ENCODE data around the gene WNT5B. TPM values are rescaled to one million over a fixed set of nuclear protein-coding genes. Genes with fewer than 3 reads are reported as not detected.

WNT5B gene
- total and polyA plus RNA-seq, 2 of the 4 experiments (the other 2 are of a cell fraction) = 83.7 to 102 TPM

DNA sequence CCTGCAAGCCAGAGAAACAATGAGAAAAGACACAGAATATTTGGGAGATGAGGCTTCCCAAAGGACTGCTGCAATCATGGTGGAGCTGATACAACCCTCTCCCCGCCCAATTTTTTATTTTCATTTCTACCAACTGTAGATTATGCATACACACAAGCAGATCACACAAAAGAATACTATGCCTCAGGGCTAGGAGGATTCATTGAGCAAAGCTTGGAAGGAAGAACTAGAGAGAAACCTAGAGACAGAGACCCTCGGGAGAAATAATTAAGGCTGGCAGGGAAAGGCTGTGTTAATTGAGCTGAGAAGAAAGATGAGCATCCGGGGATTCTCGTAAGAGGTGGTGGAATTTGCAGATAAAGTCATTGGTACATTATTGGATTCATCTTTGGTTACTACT lies 9.9 kb upstream of the WNT5B start:
- Histone ChIP-seq H3K27ac (ENCODE audit: insufficient read depth, low read length) (no peak overlapping the region), H3K9me3 (ENCODE audit: control insufficient read depth, insufficient read depth, low read length) (no peaks in the 10 kb centered on the region), H2AFZ (replicated peaks; ENCODE audit: low read length, poor library complexity) (no peak overlapping the region), H3K4me3 (ENCODE audit: insufficient read depth, low read depth, low read length) (no peak overlapping the region), H3K18ac (ENCODE audit: low read depth, low read length) (no peak overlapping the region), H4K5ac (ENCODE audit: low read depth, low read length) (no peak overlapping the region), H3K4ac (ENCODE audit: low read depth, low read length) (no peak overlapping the region), H3K4me1 (ENCODE audit: control insufficient read depth, insufficient read depth, low read length) (peaks cover 6% of the 10 kb centered on the region), H4K8ac (ENCODE audit: low read depth in 2 of 2, low read length in 2 of 2) (no peak overlapping the region), H4K91ac (ENCODE audit: insufficient read depth, low read depth, low read length) (no peak overlapping the region), H3K4me2 (ENCODE audit: low read depth, low read length) (no peak overlapping the region), H2AK5ac (ENCODE audit: low read depth, low read length) (no peak overlapping the region), H4K20me1 (ENCODE audit: insufficient read depth, low read length) (peaks cover 17% of the 10 kb centered on the region; the same call in 1 of the 2 replicates), H3K79me1 (ENCODE audit: low read depth in 1 of 2, low read length in 2 of 2) (peaks cover 35 to 84% of the 10 kb centered on the region in 2 experiments), H2BK5ac (ENCODE audit: low read depth, low read length, poor library complexity, severe bottlenecking) (no peak overlapping the region), H2BK20ac (ENCODE audit: low read depth, low read length) (no peak overlapping the region), H3K27me3 (ENCODE audit: control insufficient read depth, insufficient read depth, low read length) (no peaks in the 10 kb centered on the region), H3K9ac (ENCODE audit: low read depth, low read length) (no peak overlapping the region), H2BK120ac (ENCODE audit: low read depth, low read length) (no peak overlapping the region), H3K9me1 (ENCODE audit: insufficient read depth, low read length) (peaks cover 17% of the 10 kb centered on the region; the same call in 1 of the 2 replicates), H2BK15ac (ENCODE audit: low read depth, low read length) (no peak overlapping the region), H3K14ac (replicated peaks; ENCODE audit: low read depth, low read length) (no peak overlapping the region; the same call in 1 of the 2 replicates), H2AK9ac (replicated peaks; ENCODE audit: low read depth, low read length, poor library complexity) (no peak overlapping the region), H3K23ac (ENCODE audit: low read depth, low read length) (0 out of 2 replicates have a peak overlapping the region, but pooled peaks have one; percentile 38), H3K56ac (ENCODE audit: extremely low read depth, insufficient read depth, low read length) (no peak overlapping the region), H3K36me3 (ENCODE audit: control insufficient read depth, insufficient read depth, low read length) (no peaks in the 10 kb centered on the region; the same call in 1 of the 2 replicates)
- ChIA-PET CTCF (interaction anchor here (1.1 kb wide), 1 partner anchor 16 kb away, joined by 3 read pairs; no protein-coding TSS in a partner anchor), POLR2A (ENCODE audit: unreplicated experiment) (no interaction called here)
- TF ChIP-seq RFX5 (IDR thresholded peaks at IDR 0.05; ENCODE audit: low read depth, low read length) (no peak), NFE2L2 (IDR thresholded peaks at IDR 0.05; ENCODE audit: low read depth, low read length) (no peak), CHD1 (IDR thresholded peaks at IDR 0.05; ENCODE audit: low read depth, low read length) (no peak), MAZ (IDR thresholded peaks at IDR 0.05; ENCODE audit: borderline replicate concordance, low read depth, low read length) (no peak)
- TF ChIP-seq, protein P1, sequence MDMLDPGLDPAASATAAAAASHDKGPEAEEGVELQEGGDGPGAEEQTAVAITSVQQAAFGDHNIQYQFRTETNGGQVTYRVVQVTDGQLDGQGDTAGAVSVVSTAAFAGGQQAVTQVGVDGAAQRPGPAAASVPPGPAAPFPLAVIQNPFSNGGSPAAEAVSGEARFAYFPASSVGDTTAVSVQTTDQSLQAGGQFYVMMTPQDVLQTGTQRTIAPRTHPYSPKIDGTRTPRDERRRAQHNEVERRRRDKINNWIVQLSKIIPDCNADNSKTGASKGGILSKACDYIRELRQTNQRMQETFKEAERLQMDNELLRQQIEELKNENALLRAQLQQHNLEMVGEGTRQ (IDR thresholded peaks at IDR 0.05; ENCODE audit: low read depth, low read length) = no peak
- intact Hi-C loops (cut with micrococcal nuclease) (no loop called here), dilution Hi-C loops (cut with HindIII; ENCODE audit: low sequenced_read_pairs, unreplicated experiment) (no loop called here), in situ Hi-C loops (cut with MboI; ENCODE audit: low sequenced_read_pairs) (no loop called here)
- BruUV-seq (replicated peaks) = no TSS peak
- no peak for ATAC-seq (ENCODE audit: low read depth)
- no peak for DNase-seq
- 79% methylated on average over 3 of the region's 4 CpGs; no CpG with 5 or more reads in 1 of the 2 experiments for WGBS, 2 experiments (ENCODE audit: extremely low coverage in 2 of 2, insufficient read length in 1 of 2)
